GM19328 (cell line): ENCODE data around the gene TTF2.

Experiments
- ATAC-seq: cut with Tn5 transposase; IDR thresholded peaks from one replicate; pipeline ENCODE4 v1.9.1; 2021; ENCODE audit warnings: mild to moderate bottlenecking, moderate library complexity; ENCODE audit not compliant: unreplicated experiment

The TTF2 gene

DNA sequence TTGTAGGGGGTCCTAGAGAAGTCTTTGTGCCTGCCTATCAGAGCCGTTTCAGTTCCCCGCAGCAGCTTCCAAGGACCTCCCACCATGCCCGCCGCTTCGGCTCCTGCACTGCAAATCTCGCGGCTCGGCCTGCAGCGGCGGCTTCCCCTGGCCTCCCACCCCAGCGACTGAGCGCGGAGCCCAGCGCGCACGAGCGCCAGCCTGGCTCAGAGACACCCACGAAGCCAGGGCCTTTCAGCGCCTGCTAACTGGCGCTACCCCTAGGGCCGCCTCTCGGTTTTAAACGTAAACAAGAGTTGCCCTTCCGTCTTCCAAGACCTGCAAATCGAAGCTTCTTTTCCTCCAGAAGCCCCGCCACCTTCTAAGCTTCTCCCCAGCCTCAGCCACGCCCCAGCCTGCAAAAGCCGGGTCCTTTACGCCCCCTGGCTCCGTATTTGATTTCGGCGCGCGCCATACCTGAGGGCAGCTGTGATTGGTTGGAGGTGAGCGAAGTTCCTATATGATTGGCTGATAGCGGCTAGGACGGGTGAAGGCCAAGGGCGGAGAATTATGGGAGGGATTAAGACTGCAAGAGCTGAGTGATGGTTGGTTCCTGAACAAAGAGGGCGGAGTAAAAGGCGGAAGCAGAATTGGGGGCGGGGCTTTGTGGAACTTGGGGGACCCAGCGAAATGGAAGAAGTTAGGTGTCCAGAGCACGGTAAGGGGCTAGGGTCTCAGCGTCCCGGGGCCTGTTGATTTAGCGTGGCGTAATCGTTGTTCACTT lies at the start of gene TTF2:
Gene TTF2 (plus strand): TSS at position 649 of the 763 bp plus-strand sequence. CDS start 21 bp downstream, at position 670.
- peak; percentile 92 for ATAC-seq

- no peak for ATAC-seq
Observed at GRCh38 chr1:117011334-117011733, 48.8 kb upstream of the TTF2 start.

DNA sequence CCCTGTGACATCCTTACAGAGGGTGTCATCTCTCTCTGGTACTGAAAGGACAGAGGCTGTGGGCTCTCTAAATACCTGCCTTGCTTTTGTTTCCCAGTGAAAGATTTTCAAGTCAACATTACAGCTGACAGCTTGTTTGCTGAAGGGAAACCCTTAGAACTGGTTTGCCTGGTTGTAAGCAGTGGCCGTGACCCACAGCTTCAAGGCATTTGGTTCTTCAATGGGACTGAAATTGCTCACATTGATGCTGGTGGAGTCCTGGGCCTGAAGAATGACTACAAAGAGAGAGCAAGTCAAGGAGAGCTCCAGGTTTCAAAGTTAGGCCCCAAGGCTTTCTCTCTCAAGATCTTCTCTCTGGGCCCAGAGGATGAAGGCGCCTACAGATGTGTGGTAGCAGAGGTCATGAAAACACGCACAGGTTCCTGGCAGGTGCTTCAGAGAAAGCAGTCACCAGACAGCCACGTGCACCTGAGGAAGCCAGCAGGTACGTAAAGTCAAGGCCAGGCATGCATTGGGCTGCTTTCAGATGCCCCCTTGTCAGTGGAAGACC lies 46.7 kb upstream of the TTF2 start:
- no peak for ATAC-seq

GRCh38 chr1:117014209-117014608 lies 45.9 kb upstream of the TTF2 start:
- ATAC-seq = no peak

DNA sequence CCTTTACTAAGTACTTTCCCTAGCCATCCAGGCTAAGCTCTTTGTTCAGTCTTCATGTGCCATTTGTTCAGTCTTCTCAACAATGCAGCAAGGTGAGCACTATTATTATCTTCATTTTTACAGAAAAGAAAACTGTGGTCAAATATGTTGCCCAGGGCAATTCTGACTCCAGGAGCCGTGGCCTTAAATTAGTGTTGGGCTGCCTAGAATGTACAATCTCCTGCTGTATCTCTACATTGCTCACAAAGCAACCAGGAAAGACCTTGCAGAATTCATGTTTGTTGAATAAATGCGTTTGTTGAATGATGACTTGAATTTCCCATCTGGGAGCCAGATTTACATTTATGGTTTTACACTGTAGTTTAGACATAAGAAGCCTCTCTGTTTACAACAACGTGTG lies 44.4 kb upstream of the TTF2 start:
- ATAC-seq = no peak

DNA sequence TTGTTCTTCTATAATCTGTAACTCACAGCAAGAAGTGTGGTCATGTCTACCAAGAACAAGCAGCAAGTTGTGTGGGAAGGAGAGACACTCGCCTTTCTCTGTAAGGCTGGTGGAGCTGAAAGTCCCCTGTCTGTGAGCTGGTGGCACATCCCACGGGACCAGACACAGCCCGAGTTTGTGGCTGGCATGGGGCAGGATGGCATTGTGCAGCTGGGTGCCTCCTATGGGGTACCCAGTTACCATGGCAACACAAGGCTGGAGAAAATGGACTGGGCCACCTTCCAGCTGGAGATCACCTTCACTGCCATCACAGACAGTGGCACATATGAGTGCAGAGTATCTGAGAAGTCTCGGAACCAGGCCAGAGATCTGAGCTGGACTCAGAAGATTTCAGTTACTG lies 43.1 kb upstream of the TTF2 start:
- no peak for ATAC-seq

- peak; percentile 72 for ATAC-seq
Observed at GRCh38 chr1:117017648-117018047, 42.5 kb upstream of the TTF2 start.

DNA sequence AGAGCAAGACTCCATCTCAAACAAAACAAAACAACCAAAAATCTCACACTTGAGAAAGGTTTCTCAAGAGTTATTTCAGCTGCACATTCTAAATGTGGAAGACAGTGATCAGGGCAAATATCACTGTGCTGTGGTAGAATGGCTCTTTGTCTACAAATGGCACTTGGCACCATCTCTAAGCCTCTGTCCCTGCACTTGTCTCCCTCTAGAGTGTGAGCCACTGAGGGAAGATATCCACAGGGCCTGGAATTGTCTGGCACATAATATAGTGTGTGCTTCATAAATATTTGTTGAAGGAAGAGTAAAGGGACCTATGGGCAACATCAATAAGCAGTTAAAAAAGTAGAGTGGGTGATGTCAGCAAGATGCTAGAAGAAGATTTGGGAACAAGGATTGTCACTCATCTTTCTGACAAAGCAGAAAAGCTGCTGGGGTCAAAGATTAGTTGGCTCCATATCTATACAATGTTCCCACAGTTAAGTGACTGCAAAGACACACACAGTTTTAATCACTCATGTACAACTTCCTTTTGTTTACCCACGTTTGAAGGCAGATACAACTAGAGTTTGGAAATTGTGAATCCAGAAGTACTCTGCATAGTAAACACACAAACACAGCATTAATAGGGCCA lies 39.5 kb upstream of the TTF2 start:
- no peak for ATAC-seq

DNA sequence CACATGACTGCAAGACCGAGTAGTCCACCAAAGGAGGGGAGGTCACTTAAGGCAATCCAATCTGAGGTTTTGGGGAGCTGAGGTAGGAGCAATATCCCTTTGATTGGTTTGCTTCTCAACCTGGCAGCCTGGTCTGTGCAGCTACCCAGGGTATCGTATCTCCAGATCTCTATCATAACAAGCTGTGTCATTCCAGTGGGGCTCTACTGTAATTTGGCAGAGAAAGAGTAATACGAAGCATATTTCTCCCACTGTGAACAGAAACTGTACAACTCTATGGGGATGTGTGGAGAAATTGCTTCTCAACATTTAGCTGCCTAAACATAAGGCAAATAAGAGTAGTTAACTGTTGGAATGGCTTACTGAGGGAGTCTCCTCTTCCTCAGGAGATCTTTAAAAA lies 38.0 kb upstream of the TTF2 start:
- no peak for ATAC-seq

DNA sequence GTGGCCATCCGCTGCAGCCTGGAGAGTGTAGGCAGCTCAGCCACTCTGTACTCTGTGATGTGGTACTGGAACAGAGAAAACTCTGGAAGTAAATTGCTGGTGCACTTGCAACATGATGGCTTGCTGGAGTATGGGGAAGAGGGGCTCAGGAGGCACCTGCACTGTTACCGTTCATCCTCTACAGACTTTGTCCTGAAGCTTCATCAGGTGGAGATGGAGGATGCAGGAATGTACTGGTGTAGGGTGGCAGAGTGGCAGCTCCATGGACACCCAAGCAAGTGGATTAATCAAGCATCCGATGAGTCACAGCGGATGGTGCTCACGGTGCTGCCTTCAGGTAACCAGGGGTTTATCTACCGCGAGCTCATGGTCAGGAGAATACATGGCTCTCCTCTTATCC lies 34.6 kb upstream of the TTF2 start:
- no peak for ATAC-seq

- ATAC-seq = no peak
Observed at GRCh38 chr1:117026361-117026760, 33.8 kb upstream of the TTF2 start.

DNA sequence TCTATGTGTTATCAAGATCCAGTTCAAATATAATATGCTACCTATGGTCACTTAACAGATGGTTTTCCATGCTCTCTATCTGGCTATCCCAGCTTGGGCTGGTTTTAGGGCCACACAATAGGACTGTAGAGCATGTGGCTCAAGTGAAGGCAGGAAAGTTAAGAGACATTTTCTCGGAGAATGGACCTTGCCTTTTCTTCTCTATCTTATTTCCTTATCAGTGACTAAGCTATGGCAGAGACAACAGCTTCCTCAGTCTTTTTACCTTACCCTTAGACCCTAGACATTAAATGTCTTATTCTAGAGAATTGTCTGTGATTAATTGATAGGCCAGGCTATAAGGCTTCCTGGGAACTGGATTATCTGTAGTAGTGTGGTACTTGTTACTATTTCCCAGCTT lies 30.4 kb upstream of the TTF2 start:
- no peak for ATAC-seq

DNA sequence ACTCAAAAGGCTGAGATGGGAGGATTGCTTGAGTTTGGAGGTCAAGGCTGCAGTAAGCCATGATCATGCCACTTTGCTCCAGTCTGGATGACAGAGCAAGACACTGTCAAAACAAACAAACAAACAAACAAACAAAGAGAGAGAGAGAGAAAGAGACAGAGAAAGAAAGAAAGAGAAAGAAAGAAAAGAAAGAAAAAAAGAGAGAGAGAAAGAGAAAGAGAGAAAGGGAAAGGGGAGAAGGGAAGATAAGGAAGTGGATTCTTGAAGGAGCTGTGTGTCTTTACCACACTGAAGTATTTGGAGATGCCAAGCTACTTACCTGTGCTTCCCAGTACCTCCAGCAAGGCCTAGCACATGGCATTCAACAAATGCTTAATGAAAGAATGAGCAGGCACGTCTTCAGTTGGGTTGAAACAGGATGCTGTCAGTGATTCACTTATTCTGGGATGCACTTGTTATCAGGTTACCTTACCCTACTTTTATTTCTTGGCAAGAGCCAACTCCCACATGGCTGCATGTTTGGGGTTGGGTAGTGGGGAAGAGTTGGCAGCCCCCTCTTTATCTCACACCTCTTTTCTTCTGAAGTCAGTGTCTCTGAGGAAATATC lies 29.8 kb upstream of the TTF2 start:
- ATAC-seq = no peak

- ATAC-seq = no peak
Observed at GRCh38 chr1:117032266-117032665, 27.9 kb upstream of the TTF2 start.

DNA sequence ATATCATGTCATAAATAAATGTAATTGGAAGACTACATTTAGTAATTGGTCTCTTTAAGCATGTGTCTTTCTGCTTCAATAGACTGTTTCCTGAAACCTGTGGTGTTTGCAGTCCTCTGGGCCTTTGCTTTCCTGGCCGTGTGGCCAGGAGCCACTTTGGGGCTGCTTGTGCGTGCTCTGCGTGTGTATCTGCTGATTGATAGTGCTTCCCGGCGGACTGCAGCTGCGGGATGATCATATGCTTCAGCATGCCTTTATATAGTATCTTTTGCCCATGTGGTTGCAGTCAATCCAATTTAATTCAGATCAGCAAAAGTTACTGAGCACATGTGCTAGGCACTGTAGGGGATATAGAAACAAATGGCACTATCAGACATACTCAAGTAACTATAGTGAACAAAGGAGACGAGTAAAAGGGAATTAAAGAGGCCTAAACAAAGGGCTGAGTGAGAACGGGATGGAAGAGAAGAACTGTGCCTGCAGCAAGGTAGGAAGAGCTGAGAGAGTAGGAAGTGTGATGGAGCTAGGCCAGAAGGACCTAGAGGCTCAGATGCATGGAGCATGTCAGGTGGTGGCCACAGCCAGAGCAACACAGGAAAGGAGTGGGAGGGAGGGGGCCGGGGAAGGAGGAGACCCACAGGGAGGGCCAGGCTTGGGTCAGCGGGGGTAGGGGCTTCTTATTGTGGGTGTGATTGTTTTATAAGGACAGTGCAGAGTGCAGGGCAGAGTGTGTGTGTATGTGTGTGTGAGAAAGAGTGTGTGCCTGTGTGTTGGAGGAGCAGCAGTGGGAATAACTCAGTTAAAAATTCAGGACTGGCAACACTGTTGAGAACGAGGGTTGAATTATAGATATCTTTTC lies 27.2 kb upstream of the TTF2 start:
- ATAC-seq = no peak

GRCh38 chr1:117033772-117034171 lies 26.4 kb upstream of the TTF2 start:
- ATAC-seq = no peak

- no peak for ATAC-seq
Observed at GRCh38 chr1:117034791-117035290, 25.3 kb upstream of the TTF2 start.

GRCh38 chr1:117036018-117036461 lies 24.1 kb upstream of the TTF2 start:
- ATAC-seq = no peak

- ATAC-seq = no peak
Observed at GRCh38 chr1:117037802-117038201, 22.3 kb upstream of the TTF2 start.

DNA sequence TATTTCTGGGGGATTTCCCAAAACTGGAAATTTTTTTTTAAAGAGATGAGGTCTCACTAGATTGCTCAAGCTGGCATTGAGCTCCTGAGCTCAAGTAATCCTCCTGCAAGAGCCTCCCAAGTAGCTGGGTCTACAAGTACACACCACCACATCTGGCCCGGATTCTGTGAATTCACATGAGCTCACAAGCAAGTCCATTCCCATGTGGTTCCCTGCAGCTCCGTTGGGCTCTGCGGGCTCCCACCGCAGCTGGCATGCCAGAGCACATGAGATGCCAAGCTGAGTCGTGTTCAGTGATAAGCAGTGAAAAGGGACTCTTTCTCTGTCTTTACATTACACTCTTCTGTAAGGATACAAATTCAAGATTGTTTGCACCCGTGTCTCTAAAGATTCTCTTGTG lies 21.9 kb upstream of the TTF2 start:
- no peak for ATAC-seq

DNA sequence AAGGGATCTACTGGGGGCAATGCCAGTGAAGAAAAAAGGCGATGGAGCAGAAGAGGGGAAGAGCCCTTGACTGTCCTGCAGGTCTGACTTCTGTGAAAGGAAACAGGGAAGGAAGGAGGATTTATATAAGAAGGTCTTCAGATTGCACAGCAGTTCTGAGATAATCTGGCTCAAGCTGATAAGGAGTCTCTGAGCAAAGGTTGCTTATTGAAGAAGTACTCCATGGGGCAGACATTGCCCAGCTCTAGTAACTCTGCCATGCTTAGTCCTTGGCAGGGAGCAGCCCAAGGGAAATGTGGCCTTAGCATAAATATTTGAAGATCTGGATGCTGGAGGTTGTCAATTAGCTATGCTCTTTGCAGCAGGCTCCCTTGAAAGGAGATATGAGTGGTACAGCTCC lies 15.9 kb upstream of the TTF2 start:
- ATAC-seq = no peak
